Measurements from ENCODE around the gene USP17L11.
"Not testable (repeated sequence)": the region's sequence is repeated elsewhere in the genome, so short reads cannot be mapped to it uniquely, and the experiment has no call there.

The USP17L11 gene

GRCh38 chr4:9215105-9215504 lies at the start of gene USP17L11:
Gene USP17L11, plus strand, starts transcription at chr4:9215405. Its CDS starts 0 bp downstream, at chr4:9215405.
- DNase-seq (ENCODE audit: low read depth): not testable (repeated sequence)

- DNase-seq (ENCODE audit: low read depth): not testable (repeated sequence)
These were observed 49.2 kb upstream of the USP17L11 start for GRCh38 chr4:9165990-9166389.

GRCh38 chr4:9169791-9170459 lies 45.3 kb upstream of the USP17L11 start, which contains the start of gene FAM90A26:
Gene FAM90A26, plus strand, starts transcription at chr4:9170409. Its CDS starts 2,764 bp downstream, at chr4:9173173.
- DNase-seq (ENCODE audit: low read depth): not testable (repeated sequence)

- not testable (repeated sequence) for DNase-seq (ENCODE audit: low read depth)
These were observed 4.8 kb upstream of the USP17L11 start, which contains the start of gene USP17L10 for GRCh38 chr4:9210357-9210756. Gene USP17L10, plus strand, starts transcription at chr4:9210657. Its CDS starts 0 bp downstream, at chr4:9210657.

- DNase-seq (ENCODE audit: low read depth): not testable (repeated sequence)
These were observed 504 bp upstream of the USP17L11 start for GRCh38 chr4:9214701-9215100.

GRCh38 chr4:9219852-9220251 lies 4.6 kb downstream of the USP17L11 start, which contains the start of gene USP17L12:
Gene USP17L12, plus strand, starts transcription at chr4:9220152. Its CDS starts 0 bp downstream, at chr4:9220152.
- DNase-seq (ENCODE audit: low read depth): not testable (repeated sequence)

GRCh38 chr4:9224596-9224995 lies 9.4 kb downstream of the USP17L11 start, which contains the start of gene USP17L13:
Gene USP17L13, plus strand, starts transcription at chr4:9224896. Its CDS starts 0 bp downstream, at chr4:9224896.
- DNase-seq (ENCODE audit: low read depth): not testable (repeated sequence)

- not testable (repeated sequence) for DNase-seq (ENCODE audit: low read depth)
These were observed 15.0 kb downstream of the USP17L11 start for GRCh38 chr4:9230249-9230648.

- not testable (repeated sequence) for DNase-seq (ENCODE audit: low read depth)
These were observed 18.9 kb downstream of the USP17L11 start, which contains the start of gene USP17L15 for GRCh38 chr4:9234085-9234484. Gene USP17L15, plus strand, starts transcription at chr4:9234385. Its CDS starts 0 bp downstream, at chr4:9234385.

- DNase-seq (ENCODE audit: low read depth): not testable (repeated sequence)
These were observed 23.3 kb downstream of the USP17L11 start for GRCh38 chr4:9238461-9238860.

GRCh38 chr4:9243579-9243978 lies 28.4 kb downstream of the USP17L11 start, which contains the start of gene USP17L17:
Gene USP17L17, plus strand, starts transcription at chr4:9243879. Its CDS starts 0 bp downstream, at chr4:9243879.
- not testable (repeated sequence) for DNase-seq (ENCODE audit: low read depth)

GRCh38 chr4:9247953-9248680 lies 32.9 kb downstream of the USP17L11 start, which contains the start of gene USP17L18:
Gene USP17L18, plus strand, starts transcription at chr4:9248630. Its CDS starts 0 bp downstream, at chr4:9248630.
- DNase-seq (ENCODE audit: low read depth): not testable (repeated sequence)

- DNase-seq (ENCODE audit: low read depth): not testable (repeated sequence)
These were observed 37.9 kb downstream of the USP17L11 start, which contains the start of gene USP17L19 for GRCh38 chr4:9253078-9253477. Gene USP17L19, plus strand, starts transcription at chr4:9253378. Its CDS starts 0 bp downstream, at chr4:9253378.

GRCh38 chr4:9257824-9258223 lies 42.6 kb downstream of the USP17L11 start, which contains the start of gene USP17L20:
Gene USP17L20, plus strand, starts transcription at chr4:9258124. Its CDS starts 0 bp downstream, at chr4:9258124.
- not testable (repeated sequence) for DNase-seq (ENCODE audit: low read depth)

GRCh38 chr4:9262572-9262971 lies 47.4 kb downstream of the USP17L11 start, which contains the start of gene USP17L21:
Gene USP17L21, plus strand, starts transcription at chr4:9262872. Its CDS starts 0 bp downstream, at chr4:9262872.
- DNase-seq (ENCODE audit: low read depth): not testable (repeated sequence)
